Dermis microvascular lymphatic vessel endothelial cell (primary cell): ENCODE data around the gene KCNH5. TPM values are rescaled to one million over a fixed set of nuclear protein-coding genes. Genes with fewer than 3 reads are reported as not detected.
A peak's percentile ranks its signal among the peaks of the same experiment; 100 is the strongest.

Experiments
- DNase-seq, 2 donors: peaks; one replicate each; pipeline versions ENCODE4 v3.0.0 to v3.0.0-alpha.2; 2010; ENCODE audit warnings: low read depth in 2 of 2
- total RNA-seq: library from RNA; depleted of rRNA; stranded (reverse); fragments of >200 nt; gene quantifications from 2 replicates; pipeline ENCODE4 v1.2.1, GENCODE V29; 2014

KCNH5 gene, protein sequence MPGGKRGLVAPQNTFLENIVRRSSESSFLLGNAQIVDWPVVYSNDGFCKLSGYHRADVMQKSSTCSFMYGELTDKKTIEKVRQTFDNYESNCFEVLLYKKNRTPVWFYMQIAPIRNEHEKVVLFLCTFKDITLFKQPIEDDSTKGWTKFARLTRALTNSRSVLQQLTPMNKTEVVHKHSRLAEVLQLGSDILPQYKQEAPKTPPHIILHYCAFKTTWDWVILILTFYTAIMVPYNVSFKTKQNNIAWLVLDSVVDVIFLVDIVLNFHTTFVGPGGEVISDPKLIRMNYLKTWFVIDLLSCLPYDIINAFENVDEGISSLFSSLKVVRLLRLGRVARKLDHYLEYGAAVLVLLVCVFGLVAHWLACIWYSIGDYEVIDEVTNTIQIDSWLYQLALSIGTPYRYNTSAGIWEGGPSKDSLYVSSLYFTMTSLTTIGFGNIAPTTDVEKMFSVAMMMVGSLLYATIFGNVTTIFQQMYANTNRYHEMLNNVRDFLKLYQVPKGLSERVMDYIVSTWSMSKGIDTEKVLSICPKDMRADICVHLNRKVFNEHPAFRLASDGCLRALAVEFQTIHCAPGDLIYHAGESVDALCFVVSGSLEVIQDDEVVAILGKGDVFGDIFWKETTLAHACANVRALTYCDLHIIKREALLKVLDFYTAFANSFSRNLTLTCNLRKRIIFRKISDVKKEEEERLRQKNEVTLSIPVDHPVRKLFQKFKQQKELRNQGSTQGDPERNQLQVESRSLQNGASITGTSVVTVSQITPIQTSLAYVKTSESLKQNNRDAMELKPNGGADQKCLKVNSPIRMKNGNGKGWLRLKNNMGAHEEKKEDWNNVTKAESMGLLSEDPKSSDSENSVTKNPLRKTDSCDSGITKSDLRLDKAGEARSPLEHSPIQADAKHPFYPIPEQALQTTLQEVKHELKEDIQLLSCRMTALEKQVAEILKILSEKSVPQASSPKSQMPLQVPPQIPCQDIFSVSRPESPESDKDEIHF
- not detected in 2 replicates for total RNA-seq

GRCh38 chr14:63045234-63045611 is at the start of gene KCNH5:
Gene KCNH5, minus strand, starts transcription at chr14:63045458. Its CDS starts 272 bp downstream, at chr14:63045186.
- DNase-seq = peak in 1 of 2 donors; percentile 49

- DNase-seq = no peak
These were observed 46.2 kb upstream of the KCNH5 start for GRCh38 chr14:63091394-63091996.

DNA sequence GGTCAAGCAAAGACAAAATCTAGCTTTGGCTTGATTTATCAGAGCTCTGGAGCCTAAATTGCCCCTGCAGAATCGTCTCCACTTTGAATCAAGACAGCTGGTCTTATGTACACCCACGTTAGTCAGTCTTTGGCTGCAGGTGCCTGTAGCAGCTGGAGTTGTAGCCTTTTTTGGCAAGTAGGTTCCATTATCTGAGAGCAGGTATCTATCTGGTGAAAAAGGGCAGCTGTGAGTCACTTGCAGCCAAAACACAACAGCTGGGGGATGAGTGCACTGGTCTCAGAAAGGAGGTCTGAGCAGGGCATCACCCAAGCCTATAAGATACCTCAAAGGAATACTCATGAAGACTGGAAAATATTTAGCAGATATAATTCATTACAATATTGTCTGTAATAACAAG is 43.6 kb upstream of the KCNH5 start:
- DNase-seq = no peak

DNA sequence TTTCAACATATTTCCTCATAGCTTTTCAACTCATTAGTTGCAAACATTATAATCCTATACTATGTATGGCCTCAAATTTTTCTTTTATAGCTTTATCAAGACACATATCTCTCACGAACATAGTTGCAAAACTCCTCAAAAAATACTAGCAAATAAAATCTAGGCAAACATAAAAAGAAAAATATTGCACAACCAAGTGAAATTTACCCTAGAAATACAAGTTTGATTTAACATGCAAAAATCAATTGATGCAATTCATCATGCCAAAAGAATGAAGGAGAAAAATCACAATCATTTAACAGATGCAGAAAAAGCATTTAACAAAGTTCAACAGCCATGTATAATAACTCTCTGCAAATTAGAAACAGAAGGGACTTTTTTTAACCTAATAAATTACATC is 33.3 kb upstream of the KCNH5 start:
- DNase-seq = no peak

GRCh38 chr14:63076488-63076887 is 31.2 kb upstream of the KCNH5 start:
- DNase-seq = no peak

GRCh38 chr14:63055631-63056030 is 10.4 kb upstream of the KCNH5 start:
- no peak for DNase-seq

DNA sequence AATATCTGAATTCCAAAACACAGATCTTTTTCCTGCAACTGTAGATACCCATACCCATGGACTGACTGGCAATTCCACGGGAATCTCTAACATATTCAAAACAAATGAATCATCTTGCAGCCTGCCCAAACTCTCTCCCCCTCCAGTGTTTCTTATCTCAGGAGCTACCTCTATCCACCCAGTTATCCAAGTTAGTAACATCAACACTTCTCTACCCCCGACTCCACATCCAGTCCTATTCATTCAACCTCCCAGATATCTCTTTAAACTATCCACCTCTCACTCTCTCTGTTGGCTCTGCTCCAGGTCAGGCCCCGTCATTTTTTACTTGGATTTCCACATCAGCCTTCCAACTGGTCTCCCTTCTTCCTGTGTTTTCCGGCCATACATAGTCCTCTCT is 6.7 kb upstream of the KCNH5 start:
- no peak for DNase-seq

GRCh38 chr14:63051301-63051700 is 6.0 kb upstream of the KCNH5 start:
- DNase-seq = no peak

DNA sequence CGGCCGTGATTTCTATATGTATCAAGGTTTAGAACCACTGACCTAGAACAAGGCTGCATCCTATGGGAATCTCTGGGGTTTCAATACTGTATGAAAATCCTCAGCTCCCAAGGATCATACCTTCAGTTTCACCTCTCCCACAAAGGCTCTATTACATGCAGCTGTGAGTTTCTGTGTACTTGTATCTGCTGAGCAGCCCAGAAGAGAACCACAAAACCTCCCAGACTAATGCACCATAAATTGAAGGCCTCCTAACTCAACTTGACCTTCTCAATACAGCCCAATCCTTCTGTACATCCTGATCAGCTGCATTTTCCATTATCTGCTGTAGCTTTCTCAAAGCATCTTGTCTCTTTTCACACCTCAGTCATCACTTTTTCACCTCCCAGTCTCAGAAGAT is 5.4 kb upstream of the KCNH5 start:
- DNase-seq = no peak

DNA sequence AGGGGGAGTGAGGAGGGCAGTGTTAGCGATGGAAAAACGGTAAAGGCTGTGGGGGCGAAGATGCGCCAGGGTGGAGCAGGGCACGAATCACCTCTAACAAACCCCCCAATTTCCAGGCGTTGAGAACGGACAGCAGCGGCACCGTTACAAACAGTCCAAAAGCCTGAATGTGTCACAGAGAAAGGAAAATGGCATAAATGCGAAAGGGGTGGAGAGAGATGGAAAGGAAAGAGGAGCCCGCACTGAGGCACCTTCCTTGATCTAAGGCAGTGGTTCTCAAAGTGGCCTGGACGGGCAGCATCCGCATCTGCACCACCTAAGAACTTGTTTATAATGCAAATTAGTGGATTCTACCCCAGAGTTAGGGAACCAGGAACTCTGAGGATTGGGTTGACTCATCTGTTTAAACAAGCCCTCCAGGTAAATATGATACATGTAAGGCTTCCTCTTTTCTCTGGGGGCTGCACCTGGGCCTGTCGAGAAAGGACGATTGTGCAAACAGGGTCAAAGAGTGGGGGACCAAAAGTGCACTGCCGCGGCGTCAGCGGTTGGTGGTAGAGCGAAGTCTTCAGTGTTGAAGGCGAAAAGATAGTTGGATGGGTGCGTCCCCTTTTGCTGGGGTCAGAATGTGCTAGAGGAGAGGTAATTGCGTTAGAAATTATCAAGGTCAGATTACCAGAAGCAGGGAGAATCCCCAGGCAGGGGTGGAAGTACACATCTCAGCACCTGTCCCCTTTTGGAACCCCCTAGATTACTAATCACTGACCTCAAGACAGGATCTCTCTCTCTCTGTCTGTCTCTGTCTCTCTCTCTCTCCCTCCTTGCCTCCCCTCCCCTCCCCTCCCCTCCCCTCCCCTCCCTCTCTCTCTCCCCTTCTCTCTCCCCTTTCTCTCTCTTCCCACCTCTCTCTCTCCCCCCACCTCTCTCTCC is 1.3 kb upstream of the KCNH5 start:
- no peak for DNase-seq

DNA sequence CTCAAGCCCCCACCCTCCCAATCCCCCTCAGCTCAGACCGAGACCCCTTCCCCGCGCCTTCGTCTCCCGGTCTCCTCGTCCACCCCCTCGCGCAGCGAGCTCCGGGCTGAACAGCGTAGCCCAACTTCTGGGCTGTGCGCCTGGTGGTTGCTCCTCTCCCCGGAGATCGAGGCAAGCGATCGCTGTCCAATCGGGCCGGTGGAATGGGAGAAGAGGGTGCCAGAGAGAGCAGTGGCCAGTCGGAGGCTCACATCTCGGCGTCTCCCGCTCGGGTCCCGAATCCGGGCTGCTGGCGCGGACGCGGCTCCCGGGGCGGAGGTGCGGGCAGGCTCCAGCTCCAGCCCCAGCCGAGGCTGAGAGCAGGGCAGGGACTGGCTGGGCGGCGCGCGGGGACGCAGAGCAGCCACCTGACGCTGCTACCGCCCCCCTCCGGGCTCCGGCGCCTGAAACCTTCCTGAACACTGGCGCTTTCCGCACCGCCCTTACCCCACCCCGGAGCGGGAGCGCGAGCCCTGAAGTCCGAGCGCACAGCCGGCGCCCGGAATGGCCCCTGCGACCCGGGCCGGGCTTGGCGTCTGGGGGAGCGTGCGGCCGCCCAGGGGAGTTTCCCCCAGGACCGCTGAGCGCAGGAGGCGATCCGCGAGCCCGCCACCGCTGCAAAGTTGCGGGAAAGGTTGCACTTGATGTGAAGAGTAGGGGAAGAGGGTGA is 508 bp upstream of the KCNH5 start:
- peak in 1 of 2 donors; percentile 15 for DNase-seq

DNA sequence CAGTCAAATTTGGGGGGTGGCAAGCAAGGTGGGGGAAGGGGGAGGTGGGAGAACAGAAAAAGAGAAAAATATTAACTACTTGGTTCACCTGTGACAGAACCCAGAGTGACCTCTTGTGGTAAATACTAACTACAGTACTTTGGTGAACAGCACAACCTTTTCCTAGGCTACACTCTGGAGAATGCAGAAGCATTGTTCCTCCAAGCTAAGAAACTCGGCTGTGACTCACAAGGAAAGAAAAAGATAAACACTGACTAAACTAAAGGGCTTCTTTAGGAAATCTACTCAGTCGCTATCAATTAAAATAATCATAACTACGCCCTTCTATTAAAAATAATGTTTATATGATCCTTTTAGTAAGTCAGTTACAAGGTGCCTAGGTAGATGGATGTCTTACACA is 5.4 kb downstream of the KCNH5 start:
- DNase-seq = peak in 1 of 2 donors; percentile 51

DNA sequence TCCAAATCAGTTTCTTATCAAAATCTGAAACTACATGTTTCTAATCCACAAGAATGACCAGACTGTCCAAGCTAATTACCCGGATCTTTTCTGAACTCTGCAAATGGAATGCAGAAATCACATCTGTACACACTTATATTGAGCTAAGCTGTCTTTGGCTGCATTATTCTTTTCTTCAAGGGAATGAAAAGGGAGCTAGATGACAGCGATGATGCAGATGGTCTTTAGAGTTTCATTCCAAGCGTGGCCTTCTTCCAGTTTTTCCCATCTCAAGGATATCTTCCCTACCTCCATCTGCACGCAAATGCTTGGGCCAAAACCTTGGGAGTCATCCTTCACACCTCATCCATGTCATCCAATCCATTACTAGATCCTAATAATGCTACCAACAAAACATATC is 12.6 kb downstream of the KCNH5 start:
- no peak for DNase-seq

DNA sequence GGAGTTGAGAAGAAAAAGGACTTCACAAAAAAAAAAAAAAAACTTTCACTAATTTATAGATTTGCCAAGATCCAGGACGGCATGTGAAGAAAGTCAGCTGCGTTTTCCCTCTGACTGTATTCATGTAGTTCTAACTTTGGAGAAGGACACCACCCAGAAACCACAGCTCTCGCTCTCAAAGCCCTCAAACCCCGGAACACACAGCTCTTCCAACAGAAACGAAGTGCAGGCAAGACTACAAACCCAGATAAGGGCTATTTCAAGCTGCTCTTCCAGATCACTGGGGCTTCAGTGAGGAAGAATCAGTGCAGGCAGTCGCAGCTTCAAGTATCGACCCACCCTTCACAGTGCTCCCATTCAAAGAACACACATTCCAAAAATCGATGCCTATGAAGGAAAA is 13.2 kb downstream of the KCNH5 start:
- no peak for DNase-seq

DNA sequence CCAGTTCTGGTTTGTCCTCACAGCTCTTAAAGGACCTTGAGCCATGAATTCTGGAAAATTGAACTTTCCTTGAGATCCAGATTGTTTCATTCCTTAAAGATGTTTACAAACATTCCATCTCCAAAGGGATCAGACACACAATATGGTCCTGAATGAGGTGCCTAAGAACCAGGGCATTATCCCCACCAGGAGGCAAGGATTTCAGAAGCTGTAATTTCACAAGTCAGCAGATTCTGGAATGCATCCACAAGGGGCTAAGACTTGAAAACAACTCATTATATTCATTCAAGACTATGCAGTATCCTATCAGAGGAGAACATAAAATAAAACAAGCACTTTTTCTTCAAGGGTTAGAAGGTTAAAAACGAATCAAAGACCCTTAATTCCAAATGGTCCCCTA is 15.1 kb downstream of the KCNH5 start:
- DNase-seq = no peak

DNA sequence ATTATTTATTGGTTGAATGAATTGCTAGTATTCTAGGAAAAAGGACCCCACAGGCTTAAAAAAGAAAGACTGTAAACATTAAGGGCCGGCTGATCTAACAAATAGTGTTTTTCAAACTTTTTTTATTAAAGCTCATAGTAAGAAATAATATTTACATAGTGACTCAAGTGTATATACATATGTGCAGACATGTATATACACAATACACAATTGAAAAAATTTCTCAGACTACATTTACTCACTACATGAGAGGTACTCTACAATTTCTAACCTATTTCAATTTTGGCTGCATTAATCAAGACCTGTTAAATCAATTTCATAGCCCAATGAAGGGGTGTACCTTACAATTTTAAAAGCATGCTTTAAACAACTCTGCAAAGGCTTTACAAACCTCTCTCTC is 17.5 kb downstream of the KCNH5 start:
- DNase-seq = no peak

DNA sequence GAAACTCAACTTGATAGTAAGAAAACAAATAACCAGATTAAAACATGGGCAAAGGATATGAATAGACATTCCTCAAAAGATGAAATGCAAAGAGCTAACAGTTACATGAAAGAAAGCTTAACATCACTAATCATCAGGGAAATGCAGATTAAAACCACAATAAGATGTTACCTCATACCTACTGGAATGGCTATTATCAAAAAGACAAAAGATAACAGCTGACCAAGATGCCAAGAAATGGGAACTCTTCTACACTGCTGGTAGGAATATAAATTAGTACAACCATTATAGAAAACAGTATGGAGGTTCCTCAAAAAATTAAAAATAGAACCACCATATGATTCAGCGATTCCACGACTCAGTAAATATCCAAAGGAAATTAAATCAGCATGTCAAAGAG is 18.8 kb downstream of the KCNH5 start:
- no peak for DNase-seq

- DNase-seq = no peak
These were observed 30.6 kb downstream of the KCNH5 start for GRCh38 chr14:63014621-63015020.

GRCh38 chr14:63012171-63012570 is 33.1 kb downstream of the KCNH5 start:
- no peak for DNase-seq

GRCh38 chr14:63011623-63012022 is 33.6 kb downstream of the KCNH5 start:
- DNase-seq = no peak
